Measurements from ENCODE around the gene OCEL1. TPM values are rescaled to one million over a fixed set of nuclear protein-coding genes. Genes with fewer than 3 reads are reported as not detected.

The OCEL1 gene
- total and polyA plus RNA-seq, 2 donors (not counting 1 experiment from before 2014, with no cell fraction given) = 28.5 to 30.5 TPM

DNA sequence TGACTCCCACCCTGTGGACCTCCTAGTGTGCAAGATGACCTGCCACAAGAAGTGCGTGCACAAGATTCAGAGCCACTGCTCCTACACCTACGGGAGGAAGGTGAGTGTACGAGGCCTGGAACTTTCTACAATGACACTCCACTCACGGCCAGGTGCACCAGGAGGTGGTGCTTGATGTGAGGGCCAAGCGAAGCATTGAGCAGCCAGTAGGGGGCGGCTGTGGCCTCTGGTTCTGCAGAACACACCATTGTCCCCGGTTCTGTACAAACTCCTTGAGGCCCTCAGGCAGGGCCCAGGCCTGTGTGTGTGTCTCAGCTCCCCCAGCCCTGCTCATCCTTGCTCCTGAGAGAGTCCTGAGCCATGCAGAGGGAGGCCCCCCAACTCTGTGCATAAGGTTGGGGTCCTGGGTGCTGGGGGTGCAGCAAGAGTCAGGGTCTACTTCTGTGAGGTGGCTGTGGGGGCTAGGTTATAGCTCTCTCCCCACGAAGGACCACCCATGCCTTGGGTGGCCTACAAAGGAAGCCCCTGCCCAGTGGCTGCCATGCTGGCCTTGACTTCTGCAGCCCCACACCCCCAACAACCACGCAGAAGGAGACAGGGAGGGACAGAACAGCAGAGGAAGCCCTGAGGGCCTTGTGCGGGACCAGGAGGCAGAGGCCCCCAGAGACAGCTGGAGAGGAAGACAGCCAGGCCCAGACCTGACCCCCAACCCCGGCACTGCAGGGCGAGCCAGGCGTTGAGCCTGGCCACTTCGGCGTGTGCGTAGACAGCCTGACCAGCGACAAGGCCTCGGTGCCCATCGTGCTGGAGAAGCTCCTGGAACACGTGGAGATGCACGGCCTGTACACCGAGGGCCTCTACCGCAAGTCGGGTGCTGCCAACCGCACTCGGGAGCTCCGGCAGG lies 20.5 kb upstream of the OCEL1 start:
- Mint-ChIP-seq H3K27ac (peak overlapping the region; percentile 61), H3K9me3 (ENCODE audit: insufficient read depth) (no peaks in the 10 kb centered on the region), H3K27me3 (no peaks in the 10 kb centered on the region), H3K4me3 (no peak overlapping the region), H3K4me1 (peaks cover 11% of the 10 kb centered on the region)
- WGBS (ENCODE audit: insufficient coverage) = 92% methylated on average over 24 of the region's 27 CpGs
- Histone ChIP-seq H2AFZ (ENCODE audit: insufficient read depth, low read depth, low read length, poor library complexity, severe bottlenecking) (no peak overlapping the region), H3K9ac (ENCODE audit: low read length) (no peak overlapping the region), H3K4me1 (ENCODE audit: control insufficient read depth in 2 of 2, insufficient read depth in 2 of 2, low read length in 2 of 2) (peaks cover 0 to 7% of the 10 kb centered on the region in 2 donors), H3K79me2 (ENCODE audit: control insufficient read depth, insufficient read depth, low read length) (no peaks in the 10 kb centered on the region), H3K27ac (ENCODE audit: low read length in 2 of 2) (no peak overlapping the region), H3K27me3 (replicated peaks in 1 of 4; ENCODE audit: control extremely low read depth in 1 of 4, control insufficient read depth in 3 of 4, insufficient read depth in 4 of 4, low read length in 3 of 4) (no peaks in the 10 kb centered on the region), H3K4me2 (replicated peaks; ENCODE audit: low read depth, low read length, poor library complexity, severe bottlenecking) (no peak overlapping the region), H4K20me1 (ENCODE audit: control insufficient read depth, insufficient read depth, low read length, poor library complexity, severe bottlenecking) (no peaks in the 10 kb centered on the region), H3K9me3 (ENCODE audit: control extremely low read depth in 1 of 3, control insufficient read depth in 2 of 3, insufficient read depth in 1 of 3, low read length in 2 of 3) (peaks cover 0 to 6% (median 0%) of the 10 kb centered on the region in 3 donors), H3K4me3 (ENCODE audit: control extremely low read depth in 1 of 5, extremely low read depth in 1 of 5, insufficient read depth in 1 of 5, low read depth in 2 of 5, low read length in 4 of 5) (no peak overlapping the region), H3K36me3 (replicated peaks in 1 of 2; ENCODE audit: control extremely low read depth in 1 of 2, control insufficient read depth in 1 of 2, extremely low read depth in 1 of 2, insufficient read depth in 2 of 2, low read length in 1 of 2) (peaks cover 4 to 82% of the 10 kb centered on the region in 2 experiments)
- DNase-seq (peak; percentile 69), ATAC-seq (ENCODE audit: low read depth) (peak; percentile 77)
- no peak for TF ChIP-seq EZH2 (IDR thresholded peaks at IDR 0.05; ENCODE audit: borderline replicate concordance, insufficient read depth, low read depth, low read length, poor library complexity, severe bottlenecking)
- TF ChIP-seq, protein P1, sequence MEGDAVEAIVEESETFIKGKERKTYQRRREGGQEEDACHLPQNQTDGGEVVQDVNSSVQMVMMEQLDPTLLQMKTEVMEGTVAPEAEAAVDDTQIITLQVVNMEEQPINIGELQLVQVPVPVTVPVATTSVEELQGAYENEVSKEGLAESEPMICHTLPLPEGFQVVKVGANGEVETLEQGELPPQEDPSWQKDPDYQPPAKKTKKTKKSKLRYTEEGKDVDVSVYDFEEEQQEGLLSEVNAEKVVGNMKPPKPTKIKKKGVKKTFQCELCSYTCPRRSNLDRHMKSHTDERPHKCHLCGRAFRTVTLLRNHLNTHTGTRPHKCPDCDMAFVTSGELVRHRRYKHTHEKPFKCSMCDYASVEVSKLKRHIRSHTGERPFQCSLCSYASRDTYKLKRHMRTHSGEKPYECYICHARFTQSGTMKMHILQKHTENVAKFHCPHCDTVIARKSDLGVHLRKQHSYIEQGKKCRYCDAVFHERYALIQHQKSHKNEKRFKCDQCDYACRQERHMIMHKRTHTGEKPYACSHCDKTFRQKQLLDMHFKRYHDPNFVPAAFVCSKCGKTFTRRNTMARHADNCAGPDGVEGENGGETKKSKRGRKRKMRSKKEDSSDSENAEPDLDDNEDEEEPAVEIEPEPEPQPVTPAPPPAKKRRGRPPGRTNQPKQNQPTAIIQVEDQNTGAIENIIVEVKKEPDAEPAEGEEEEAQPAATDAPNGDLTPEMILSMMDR (IDR thresholded peaks at IDR 0.05) = peak; percentile 72
- POLR2A ChIA-PET = interaction anchor here (0.7 to 0.9 kb wide), 2 partner anchors 9 to 61 kb away, joined by 3 read pairs; partner anchors contain the start of gene USE1
- CTCF ChIA-PET = interaction anchor here (0.6 to 3.7 kb wide), 15 partner anchors 10 to 137 kb away, joined by 3 to 19 read pairs (median 4); partner anchors contain the start of genes ANKLE1, BABAM1 and USE1
- intact Hi-C loops (cut with micrococcal nuclease) = no loop called here

Measured in B cell (primary cell).